A549 (cell line): Measurements from ENCODE around the gene ARRDC4.

Experiments used
- CEBPB ChIP-seq, 2 experiments: fragments of >200 bp in 1 of 2; sonication (Bioruptor Twin) in 1 of 2; formaldehyde crosslinking in 1 of 2; IDR thresholded peaks; 2 replicates each; pipeline ENCODE4 v1.6.1; 2012 to 2016
- CHD2 ChIP-seq: fragments of 150-350 bp; IDR thresholded peaks from 2 replicates; pipeline ENCODE4 v1.6.1; 2014; ENCODE audit warnings: low read length; ENCODE audit not compliant: partially characterized antibody
- EP300 ChIP-seq, 2 experiments: fragments of >200 bp; sonication (Bioruptor Twin); formaldehyde crosslinking; IDR thresholded peaks; 2 replicates in 1 of 2; 3 replicates in 1 of 2; pipeline ENCODE4 v1.6.1; 2016 to 2017
- JUN ChIP-seq, 2 experiments: fragments of >200 bp; sonication (Bioruptor Twin); formaldehyde crosslinking; IDR thresholded peaks; 2 replicates in 1 of 2; 3 replicates in 1 of 2; pipeline ENCODE4 v1.6.1; 2016 to 2017
- MYC ChIP-seq: IDR thresholded peaks from 2 replicates; pipeline ENCODE4 v1.6.1; 2012; ENCODE audit warnings: mild to moderate bottlenecking, inconsistent platforms, low read length, improper control_type of control experiment, borderline replicate concordance
- POLR2A ChIP-seq: IDR thresholded peaks from 2 replicates; pipeline ENCODE4 v1.6.1; 2012; ENCODE audit warnings: mild to moderate bottlenecking, low read length
- RCOR1 ChIP-seq: fragments of 150-350 bp; IDR thresholded peaks from 2 replicates; pipeline ENCODE4 v1.6.1; 2014; ENCODE audit warnings: antibody characterized with exemption, low read length, low read depth
- RFX5 ChIP-seq: fragments of 450-650 bp; IDR thresholded peaks from 2 replicates; pipeline ENCODE4 v1.7.1; 2014; ENCODE audit warnings: antibody characterized with exemption, mild to moderate bottlenecking, moderate library complexity
- SMC3 ChIP-seq: fragments of >200 bp; sonication (Bioruptor Twin); formaldehyde crosslinking; IDR thresholded peaks from 3 replicates; pipeline ENCODE4 v1.6.1; 2018; ENCODE audit warnings: inconsistent platforms
- TP53 ChIP-seq: fragments of 250-450 bp; sonication (Bioruptor Pico); IDR thresholded peaks from 2 replicates; pipeline ENCODE4 v1.5.0; 2021; ENCODE audit warnings: mild to moderate bottlenecking, moderate library complexity
- ZNF302 ChIP-seq: fragments of 250-450 bp; sonication (Bioruptor Pico); IDR thresholded peaks from 2 replicates; pipeline ENCODE4 v1.9.0; 2021; ENCODE audit warnings: inconsistent platforms, mild to moderate bottlenecking, moderate library complexity
- TF ChIP-seq, protein P1 (sequence below): fragments of >200 bp; sonication (Bioruptor Twin); formaldehyde crosslinking; IDR thresholded peaks from 3 replicates; pipeline ENCODE4 v1.5.1; 2016
- TF ChIP-seq, protein P2 (sequence below): fragments of 250-450 bp; sonication (Bioruptor Pico); IDR thresholded peaks from 2 replicates; pipeline ENCODE4 v1.5.0; 2021; ENCODE audit warnings: mild to moderate bottlenecking, moderate library complexity, borderline replicate concordance

DNA sequence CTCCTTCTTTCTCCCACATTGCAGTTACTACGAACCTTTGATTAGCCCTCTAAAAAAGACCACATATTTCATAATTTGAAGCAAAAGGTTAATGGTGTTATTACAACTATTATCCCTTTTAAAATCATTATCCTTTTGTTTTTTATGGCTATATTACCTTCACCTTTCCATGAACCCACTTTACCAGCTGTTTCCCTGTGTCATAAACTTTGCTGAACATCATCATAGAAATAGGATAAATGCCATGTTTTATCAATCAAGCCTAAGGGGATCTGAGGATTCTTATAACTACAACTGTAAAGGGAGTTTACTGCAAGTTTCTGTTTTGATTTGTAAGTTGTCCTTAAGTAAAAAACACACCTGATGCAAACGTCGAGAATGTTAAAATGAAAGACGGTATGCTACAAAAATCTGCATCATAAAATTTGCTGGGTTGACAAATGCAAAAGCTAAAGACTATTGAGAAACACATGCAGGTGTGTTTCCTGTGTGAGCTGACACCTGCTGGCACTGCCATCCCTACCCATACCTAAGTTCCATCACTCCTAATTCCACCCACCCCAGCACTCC is 39.1 kb upstream of the ARRDC4 start:
- TF ChIP-seq MYC (no peak), TP53 (CRISPR knock-in tag) (no peak), POLR2A (no peak), EP300 (IDR thresholded peaks at IDR 0.05) (no peak), RCOR1 (no peak), ZNF302 (no peak), JUN (IDR thresholded peaks at IDR 0.05) (no peak), SMC3 (no peak), CHD2 (no peak), RFX5 (no peak), CEBPB (IDR thresholded peaks at IDR 0.05) (no peak)
- TF ChIP-seq, protein P1, sequence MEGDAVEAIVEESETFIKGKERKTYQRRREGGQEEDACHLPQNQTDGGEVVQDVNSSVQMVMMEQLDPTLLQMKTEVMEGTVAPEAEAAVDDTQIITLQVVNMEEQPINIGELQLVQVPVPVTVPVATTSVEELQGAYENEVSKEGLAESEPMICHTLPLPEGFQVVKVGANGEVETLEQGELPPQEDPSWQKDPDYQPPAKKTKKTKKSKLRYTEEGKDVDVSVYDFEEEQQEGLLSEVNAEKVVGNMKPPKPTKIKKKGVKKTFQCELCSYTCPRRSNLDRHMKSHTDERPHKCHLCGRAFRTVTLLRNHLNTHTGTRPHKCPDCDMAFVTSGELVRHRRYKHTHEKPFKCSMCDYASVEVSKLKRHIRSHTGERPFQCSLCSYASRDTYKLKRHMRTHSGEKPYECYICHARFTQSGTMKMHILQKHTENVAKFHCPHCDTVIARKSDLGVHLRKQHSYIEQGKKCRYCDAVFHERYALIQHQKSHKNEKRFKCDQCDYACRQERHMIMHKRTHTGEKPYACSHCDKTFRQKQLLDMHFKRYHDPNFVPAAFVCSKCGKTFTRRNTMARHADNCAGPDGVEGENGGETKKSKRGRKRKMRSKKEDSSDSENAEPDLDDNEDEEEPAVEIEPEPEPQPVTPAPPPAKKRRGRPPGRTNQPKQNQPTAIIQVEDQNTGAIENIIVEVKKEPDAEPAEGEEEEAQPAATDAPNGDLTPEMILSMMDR, result no peak
- TF ChIP-seq, protein P2, sequence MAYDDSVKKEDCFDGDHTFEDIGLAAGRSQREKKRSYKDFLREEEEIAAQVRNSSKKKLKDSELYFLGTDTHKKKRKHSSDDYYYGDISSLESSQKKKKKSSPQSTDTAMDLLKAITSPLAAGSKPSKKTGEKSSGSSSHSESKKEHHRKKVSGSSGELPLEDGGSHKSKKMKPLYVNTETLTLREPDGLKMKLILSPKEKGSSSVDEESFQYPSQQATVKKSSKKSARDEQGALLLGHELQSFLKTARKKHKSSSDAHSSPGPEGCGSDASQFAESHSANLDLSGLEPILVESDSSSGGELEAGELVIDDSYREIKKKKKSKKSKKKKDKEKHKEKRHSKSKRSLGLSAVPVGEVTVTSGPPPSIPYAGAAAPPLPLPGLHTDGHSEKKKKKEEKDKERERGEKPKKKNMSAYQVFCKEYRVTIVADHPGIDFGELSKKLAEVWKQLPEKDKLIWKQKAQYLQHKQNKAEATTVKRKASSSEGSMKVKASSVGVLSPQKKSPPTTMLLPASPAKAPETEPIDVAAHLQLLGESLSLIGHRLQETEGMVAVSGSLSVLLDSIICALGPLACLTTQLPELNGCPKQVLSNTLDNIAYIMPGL (CRISPR knock-in tag), result no peak
